GM19023 (cell line): ENCODE data around the gene APOBEC3B.
"Not testable (repeated sequence)": the region's sequence is repeated elsewhere in the genome, so short reads cannot be mapped to it uniquely, and the experiment has no call there.

Source experiments
- ATAC-seq: cut with Tn5 transposase; IDR thresholded peaks from one replicate; pipeline ENCODE4 v1.9.1; 2021; ENCODE audit warnings: mild to moderate bottlenecking, moderate library complexity; ENCODE audit not compliant: unreplicated experiment

APOBEC3B gene

GRCh38 chr22:38950527-38951295 is 31.4 kb upstream of the APOBEC3B start:
- no peak for ATAC-seq

DNA sequence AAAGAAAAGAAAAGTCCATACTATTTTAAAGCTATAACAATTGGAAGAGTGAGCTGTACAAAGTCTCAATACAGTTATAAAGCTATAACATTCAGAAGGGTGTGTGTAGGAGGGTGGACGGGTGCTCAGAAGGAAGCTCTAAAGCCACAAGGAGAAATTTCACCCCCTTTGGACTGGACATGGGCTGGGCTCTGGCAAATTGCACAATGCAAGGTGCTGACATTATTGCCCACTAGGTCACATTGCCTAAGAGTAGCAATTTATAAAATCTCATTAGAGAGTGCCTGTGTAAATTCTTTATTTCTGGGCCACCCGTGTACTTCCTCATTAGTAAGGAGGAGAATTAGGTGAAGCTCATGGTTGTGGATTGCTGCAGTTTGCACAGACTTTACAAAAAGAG is 30.4 kb upstream of the APOBEC3B start:
- no peak for ATAC-seq

GRCh38 chr22:38952281-38952993 is 29.7 kb upstream of the APOBEC3B start:
- no peak for ATAC-seq

DNA sequence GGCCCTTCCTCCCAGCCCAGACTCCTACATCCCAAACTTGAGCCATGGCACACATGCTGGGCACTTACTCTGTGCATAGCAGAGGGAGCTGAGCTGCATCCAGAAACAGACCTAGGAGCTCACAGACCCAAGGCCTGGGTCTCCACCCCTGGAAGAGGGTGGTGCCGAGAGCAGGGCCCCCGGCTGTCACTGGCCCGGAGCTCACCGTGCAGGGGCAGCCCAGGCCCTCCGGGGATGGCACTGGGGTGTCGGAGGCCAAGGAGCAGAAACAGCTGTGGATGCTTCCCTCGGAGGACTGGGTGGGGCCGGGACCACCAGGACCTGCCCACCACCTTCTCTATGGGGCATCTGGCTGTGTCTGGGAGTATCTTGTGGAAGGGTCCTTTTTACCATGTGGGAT is 29.1 kb upstream of the APOBEC3B start:
- ATAC-seq, result no peak

DNA sequence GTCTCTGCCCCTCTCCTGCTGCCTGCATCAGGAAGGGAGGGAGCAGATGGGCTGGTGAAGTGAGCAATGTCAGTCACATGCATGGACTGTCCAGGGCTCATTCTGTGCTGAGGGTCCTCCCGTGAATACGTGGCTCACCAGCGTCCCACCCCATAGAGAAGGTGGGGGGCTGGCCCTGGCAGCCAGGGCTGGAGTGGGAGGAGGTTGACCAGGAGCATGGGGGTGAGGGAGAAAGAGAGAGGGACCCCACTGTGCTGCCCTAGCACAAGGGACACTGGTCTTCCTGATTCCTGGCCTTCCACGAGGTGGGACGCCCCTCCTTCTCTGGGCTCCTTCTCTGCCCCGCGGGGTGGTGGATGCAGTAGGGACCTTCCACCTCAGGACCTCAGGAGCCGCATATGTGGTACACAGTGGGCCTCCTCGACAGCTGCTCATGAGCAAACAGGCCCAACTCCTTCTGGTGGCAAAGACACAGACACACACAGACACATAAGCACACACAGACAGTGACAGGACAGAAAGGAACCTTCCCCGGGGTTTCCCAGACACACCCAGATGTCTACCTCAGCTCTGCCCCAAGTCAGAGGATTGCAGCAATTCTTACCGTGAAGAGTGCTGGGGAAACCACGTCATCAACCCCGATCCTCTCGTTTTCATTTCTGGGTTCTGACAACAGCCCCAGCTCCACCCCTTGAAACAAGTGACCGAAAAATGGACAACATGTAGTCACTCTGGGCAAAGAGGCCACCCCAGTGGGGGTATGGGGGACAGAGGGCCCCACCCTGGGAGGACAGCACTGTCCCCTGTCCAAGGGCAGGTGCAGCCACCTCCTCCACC is 28.4 kb upstream of the APOBEC3B start:
- ATAC-seq, result peak; percentile 75

DNA sequence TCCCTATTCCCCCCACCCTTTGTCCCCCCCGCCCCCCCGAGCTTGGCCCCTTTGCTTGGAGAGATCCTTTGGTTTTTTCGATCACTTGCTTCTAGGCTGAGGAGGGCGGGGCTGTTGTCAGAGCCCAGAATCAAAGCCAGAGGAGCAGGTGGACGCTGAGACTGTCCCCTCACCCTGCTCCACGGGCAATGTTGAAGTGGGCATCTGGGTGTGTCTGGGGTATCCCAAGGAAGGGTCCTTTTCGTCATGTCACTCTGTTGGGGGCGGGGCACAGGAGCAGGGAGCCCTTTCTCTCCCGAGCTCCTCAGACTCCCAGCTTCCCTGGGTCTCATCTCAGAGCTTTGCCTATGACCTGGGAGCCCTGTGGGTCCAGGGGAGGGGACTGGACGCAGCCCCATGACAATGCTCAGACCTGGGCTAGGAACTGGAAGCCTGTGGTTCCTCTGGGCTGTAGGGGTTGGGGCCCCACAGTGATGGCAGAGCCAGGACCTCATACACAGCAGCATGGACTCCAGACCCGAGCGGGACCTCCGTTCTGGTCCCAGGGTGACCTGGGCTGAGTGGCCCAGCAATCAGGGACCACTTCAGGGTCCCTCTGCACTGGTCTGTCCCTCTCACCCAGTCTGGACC is 27.6 kb upstream of the APOBEC3B start:
- ATAC-seq, result no peak

GRCh38 chr22:38955250-38955905 is 26.8 kb upstream of the APOBEC3B start:
- ATAC-seq, result no peak

- no peak for ATAC-seq
These were observed 26.2 kb upstream of the APOBEC3B start for GRCh38 chr22:38955926-38956325.

- ATAC-seq, result no peak
These were observed 25.6 kb upstream of the APOBEC3B start for GRCh38 chr22:38956551-38956950.

DNA sequence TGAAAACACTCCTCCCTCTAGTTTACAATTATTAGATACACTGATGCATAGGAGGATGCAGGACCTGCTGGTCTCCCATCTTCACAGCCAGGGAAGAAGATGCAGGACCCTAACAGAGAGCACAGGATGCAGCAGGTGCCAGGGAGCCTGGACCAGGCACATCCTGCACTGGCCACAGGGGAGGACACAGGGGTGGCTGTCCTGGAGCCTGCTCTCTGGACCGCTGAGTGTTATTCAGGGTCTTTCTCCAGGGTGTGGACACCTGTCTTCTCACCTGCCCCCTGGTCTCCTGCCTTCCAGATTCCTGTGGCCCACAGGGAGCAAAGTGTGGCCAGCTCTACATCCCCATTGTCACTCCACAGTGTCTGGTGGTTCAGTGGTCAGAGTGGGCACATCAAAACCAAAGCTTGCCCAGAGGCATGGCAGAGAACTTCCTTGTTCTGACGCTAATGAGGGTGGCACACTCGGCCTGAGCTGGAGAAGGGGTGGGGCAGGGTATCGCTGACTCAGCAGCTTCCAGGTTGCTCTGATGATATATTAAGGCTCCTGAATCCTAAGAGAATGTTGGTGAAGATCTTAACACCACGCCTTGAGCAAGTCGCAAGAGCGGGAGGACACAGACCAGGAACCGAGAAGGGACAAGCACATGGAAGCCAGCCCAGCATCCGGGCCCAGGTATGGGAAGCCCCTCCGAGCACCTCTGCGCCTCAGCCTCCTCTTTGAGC is 24.9 kb upstream of the APOBEC3B start, which contains the start of gene APOBEC3A:
APOBEC3A (plus strand) TSS at position 564 of the 725 bp plus-strand sequence; CDS start at position 647, 83 bp downstream.
- ATAC-seq, result no peak

DNA sequence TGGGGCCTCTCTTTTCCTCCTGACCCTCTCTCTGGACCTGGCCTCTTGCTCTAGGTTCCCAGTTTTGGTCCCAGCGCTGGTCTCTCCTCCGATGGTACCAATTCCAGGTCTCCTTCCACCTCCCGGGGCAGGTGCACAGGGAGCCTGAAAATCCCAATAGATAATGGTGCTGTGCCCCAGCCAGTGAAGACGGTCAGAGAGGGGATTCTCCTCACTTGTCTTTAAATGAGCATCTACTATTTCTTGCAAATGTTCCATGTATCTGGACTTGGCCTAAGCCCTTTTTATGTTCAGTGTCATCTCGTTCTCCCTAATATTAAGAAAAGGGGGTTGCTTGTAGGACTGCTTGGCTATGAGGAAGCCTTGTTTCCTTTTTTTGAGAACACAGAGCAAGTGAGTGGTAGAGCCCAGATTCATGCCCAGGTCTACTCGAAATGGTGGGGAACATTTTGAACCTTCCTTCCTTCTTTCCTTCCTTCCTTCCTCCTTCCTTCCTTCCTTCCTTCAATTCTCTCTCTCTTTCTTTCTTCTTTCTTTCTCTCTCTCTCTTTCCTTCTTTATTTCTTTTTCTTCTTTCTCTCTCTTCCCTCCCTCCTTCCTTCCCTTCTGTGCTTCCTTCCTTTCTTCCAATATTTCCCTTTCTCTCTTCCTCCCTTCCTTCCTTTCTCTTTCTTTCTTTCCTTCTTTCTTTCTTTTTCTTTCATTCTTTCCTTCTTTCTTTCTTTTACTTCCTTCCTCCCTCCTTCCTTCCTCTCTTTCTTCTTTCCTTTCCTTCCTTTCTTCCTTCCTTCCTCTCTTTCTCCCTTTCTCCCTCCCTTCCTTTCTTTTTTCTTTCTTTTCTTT is 24.1 kb upstream of the APOBEC3B start:
- ATAC-seq, result no peak

GRCh38 chr22:38958651-38958943 is 23.6 kb upstream of the APOBEC3B start:
- ATAC-seq, result not testable (repeated sequence)

DNA sequence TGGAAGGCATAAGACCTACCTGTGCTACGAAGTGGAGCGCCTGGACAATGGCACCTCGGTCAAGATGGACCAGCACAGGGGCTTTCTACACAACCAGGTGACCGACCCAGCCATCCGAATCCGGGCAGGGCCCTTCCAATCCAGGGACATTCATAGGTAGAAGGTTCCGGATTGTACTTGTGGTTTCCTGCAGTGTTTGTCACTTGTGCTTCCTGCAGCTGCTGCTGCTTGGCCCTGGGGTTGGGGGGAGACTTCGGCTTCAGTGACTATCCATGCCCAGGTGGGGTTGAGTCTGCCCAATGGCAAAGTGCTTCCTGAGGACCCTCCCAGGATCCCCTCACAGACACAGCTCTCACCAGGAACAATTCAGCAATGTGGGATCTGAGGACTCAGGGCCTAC is 22.6 kb upstream of the APOBEC3B start:
- no peak for ATAC-seq

DNA sequence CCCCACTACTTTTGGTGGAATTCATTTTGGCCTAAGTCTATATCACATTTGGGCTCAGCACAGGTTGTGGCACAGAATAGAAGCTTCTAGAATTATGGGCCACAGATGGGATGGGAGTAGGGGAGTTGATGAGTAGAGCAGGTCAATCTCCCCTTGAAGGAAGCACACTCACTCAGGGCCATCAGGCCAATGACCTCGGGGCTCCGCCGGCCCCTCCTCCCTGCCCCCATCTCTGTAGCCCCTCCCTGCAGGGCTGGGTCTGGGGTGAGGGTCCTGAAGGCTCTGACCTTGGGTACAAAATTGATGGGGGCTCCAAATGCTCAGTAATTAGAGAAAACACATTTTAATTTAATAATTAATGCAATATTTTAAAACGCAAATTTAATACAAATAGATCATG is 21.5 kb upstream of the APOBEC3B start:
- ATAC-seq, result not testable (repeated sequence)

GRCh38 chr22:38963291-38963738 is 18.8 kb upstream of the APOBEC3B start:
- ATAC-seq, result not testable (repeated sequence)

GRCh38 chr22:38963872-38964271 is 18.3 kb upstream of the APOBEC3B start:
- ATAC-seq, result no peak

DNA sequence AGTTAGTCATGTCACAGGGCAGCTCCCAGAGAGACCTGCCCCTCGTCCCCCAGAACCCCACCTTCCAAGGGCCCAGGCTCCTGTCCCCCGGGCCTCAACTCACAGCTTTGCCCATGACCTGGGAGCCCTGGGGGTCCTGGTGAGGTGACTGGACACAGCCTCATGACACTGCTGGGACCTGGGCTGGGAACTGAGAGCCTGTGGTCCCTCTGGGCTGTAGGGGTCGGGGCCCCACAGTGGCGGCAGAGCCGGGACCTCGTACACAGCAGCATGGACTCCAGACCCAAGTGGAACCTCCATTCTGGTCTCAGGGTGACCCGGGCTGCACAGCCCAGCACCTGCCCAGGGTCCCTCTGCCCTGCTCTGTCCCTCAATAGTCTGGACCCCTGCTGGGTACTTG is 17.8 kb upstream of the APOBEC3B start:
- ATAC-seq, result no peak

DNA sequence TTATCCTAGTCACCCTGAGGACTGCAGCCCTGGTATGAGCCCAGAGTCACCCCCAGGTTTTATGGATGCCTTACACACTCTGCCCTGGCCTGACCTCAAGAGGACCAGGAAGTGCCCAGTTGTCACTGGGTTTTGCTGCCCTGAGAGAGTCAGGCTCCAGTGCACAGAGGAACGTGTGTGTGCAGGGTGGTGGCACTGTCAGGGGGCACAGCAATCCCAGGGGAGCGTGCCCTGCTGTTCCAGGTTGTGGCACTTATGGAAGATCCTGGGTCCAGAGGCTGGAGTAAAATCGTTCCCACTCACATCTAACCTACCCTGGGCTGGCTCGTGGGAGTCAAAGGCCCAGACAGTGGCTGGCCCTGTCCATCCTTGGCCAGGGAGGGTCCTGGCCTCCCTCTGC is 17.2 kb upstream of the APOBEC3B start:
- ATAC-seq, result no peak
